MCF 10A (cell line): ENCODE results near the gene TICAM2. TPM values are rescaled to one million over a fixed set of nuclear protein-coding genes. Genes with fewer than 3 reads are reported as not detected.
A peak's percentile ranks its signal among the peaks of the same experiment; 100 is the strongest.

Experiments
- BruUV-seq: library from RNA; stranded (reverse); fragments of 400-500 nt; replicated peaks from 2 replicates; lab custom pipeline; 2021; lab: Mats Ljungman, UMichigan
- CTCF ChIA-PET: fragments of 300-600 bp; sonication (Branson Sonifier 250); formaldehyde crosslinking; extraction: SDS; loops from one replicate; lab custom pipeline; 2021; ENCODE audit warnings: antibody characterized with exemption, inconsistent platforms; lab: Yijun Ruan, JAX
- POLR2A ChIA-PET: fragments of 300-600, 350-650 bp; sonication (Branson Sonifier 250); formaldehyde crosslinking; extraction: SDS; loops from one replicate; lab custom pipeline; 2020; ENCODE audit warnings: antibody characterized with exemption, inconsistent platforms; lab: Yijun Ruan, JAX
- DNase-seq: peaks from one replicate; pipeline ENCODE4 v3.0.0-alpha.2; 2018; ENCODE audit not compliant: unreplicated experiment
- H3K27ac Mint-ChIP-seq: one replicate; pipeline ENCODE4 v1.8.0; 2022; ENCODE audit warnings: mild to moderate bottlenecking, low read depth, mixed read lengths; ENCODE audit not compliant: unreplicated experiment
- H3K27me3 Mint-ChIP-seq: one replicate; pipeline ENCODE4 v1.8.0; 2022; ENCODE audit warnings: mixed read lengths; ENCODE audit not compliant: insufficient read depth, unreplicated experiment
- H3K36me3 Mint-ChIP-seq: one replicate; pipeline ENCODE4 v1.8.0; 2022; ENCODE audit warnings: mild to moderate bottlenecking, moderate library complexity, mixed read lengths; ENCODE audit not compliant: insufficient read depth, unreplicated experiment
- H3K4me1 Mint-ChIP-seq: one replicate; pipeline ENCODE4 v1.8.0; 2022; ENCODE audit warnings: mixed read lengths; ENCODE audit not compliant: insufficient read depth, unreplicated experiment
- H3K4me3 Mint-ChIP-seq: one replicate; pipeline ENCODE4 v1.8.0; 2022; ENCODE audit warnings: mild to moderate bottlenecking, moderate library complexity, mixed read lengths; ENCODE audit not compliant: unreplicated experiment
- H3K9me3 Mint-ChIP-seq: one replicate; pipeline ENCODE4 v1.8.0; 2022; ENCODE audit warnings: mixed read lengths; ENCODE audit not compliant: unreplicated experiment
- intact Hi-C: fragments of 100-400 bp; cut with micrococcal nuclease; formaldehyde crosslinking; loops from 2 replicates; pipeline ENCODE4 v1.14.1; 2022
- total RNA-seq: library from RNA; stranded (reverse); gene quantifications from 2 replicates; pipeline ENCODE4 v1.2.3, GENCODE V29; 2022
- TF ChIP-seq, protein P1 (sequence below): fragments of 200-600 bp; IDR thresholded peaks from one replicate; pipeline ENCODE4 v1.8.0; 2022; ENCODE audit warnings: antibody characterized with exemption, mild to moderate bottlenecking; ENCODE audit not compliant: unreplicated experiment

Gene TICAM2
- total RNA-seq, 1 experiment from 2014 or later: 3.7 TPM

DNA sequence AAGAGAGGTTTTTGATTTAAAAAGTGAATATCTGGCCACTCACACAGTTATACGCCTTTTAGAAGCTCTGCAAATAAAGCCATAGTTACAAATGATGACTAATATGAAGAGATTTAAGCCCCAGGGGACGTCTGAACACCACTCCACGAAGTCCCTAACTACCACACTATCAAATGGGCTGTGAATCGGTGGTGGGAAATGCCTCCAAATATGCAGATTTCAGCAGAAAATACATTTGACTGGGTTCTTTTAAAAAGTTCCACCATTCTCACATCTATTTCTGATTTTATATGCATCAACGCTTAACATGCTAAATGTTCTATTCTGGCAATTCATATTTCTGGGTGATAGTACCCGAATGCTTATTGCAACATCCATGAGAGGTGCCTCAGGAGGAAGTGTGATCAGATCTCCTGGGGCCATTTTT is 22.5 kb downstream of the TICAM2 start:
- H3K4me1 Mint-ChIP-seq: peaks cover 12% of the 10 kb centered on the region
- no peaks in the 10 kb centered on the region for H3K36me3 Mint-ChIP-seq
- peaks cover 9% of the 10 kb centered on the region for H3K9me3 Mint-ChIP-seq
- BruUV-seq: no TSS peak
- TF ChIP-seq, protein P1, sequence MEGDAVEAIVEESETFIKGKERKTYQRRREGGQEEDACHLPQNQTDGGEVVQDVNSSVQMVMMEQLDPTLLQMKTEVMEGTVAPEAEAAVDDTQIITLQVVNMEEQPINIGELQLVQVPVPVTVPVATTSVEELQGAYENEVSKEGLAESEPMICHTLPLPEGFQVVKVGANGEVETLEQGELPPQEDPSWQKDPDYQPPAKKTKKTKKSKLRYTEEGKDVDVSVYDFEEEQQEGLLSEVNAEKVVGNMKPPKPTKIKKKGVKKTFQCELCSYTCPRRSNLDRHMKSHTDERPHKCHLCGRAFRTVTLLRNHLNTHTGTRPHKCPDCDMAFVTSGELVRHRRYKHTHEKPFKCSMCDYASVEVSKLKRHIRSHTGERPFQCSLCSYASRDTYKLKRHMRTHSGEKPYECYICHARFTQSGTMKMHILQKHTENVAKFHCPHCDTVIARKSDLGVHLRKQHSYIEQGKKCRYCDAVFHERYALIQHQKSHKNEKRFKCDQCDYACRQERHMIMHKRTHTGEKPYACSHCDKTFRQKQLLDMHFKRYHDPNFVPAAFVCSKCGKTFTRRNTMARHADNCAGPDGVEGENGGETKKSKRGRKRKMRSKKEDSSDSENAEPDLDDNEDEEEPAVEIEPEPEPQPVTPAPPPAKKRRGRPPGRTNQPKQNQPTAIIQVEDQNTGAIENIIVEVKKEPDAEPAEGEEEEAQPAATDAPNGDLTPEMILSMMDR: no peak
- intact Hi-C loops: loop anchor here (5.0 to 10.0 kb wide), 2 partner anchors 415 to 482 kb away; partner anchors contain the start of gene TRIM36
- ChIA-PET CTCF (interaction anchor here (0.6 to 13.3 kb wide), 2 partner anchors 202 to 271 kb away, joined by 3 to 264 read pairs; no protein-coding TSS in a partner anchor), POLR2A (interaction anchor here (0.6 kb wide), 1 partner anchor 43 kb away, joined by 3 read pairs; no protein-coding TSS in a partner anchor)
- no peaks in the 10 kb centered on the region for H3K27me3 Mint-ChIP-seq
- peak; percentile 43 for DNase-seq
- H3K27ac Mint-ChIP-seq: no peak overlapping the region
- no peak overlapping the region for H3K4me3 Mint-ChIP-seq

DNA sequence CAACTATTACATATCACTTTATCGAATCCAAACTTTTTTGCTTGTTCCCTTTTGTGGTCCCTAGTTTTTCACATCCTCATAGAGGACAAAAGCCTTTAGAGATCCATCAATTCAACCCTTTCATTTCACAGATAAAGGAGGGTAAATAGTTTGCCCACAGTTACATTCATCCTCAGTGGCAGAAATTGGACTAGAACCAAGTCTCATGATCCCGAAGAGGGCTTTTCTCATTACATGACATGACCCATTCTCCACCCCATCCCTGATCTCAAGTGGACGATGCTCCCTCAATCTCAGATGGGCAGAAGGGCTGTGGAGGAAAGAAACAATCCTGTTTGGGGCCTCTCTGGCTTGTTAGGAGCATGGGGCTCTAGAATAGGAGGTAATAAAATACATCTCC is 23.1 kb downstream of the TICAM2 start:
- Mint-ChIP-seq H3K9me3 (peaks cover 9% of the 10 kb centered on the region), H3K4me1 (peaks cover 16% of the 10 kb centered on the region), H3K4me3 (no peak overlapping the region), H3K36me3 (no peaks in the 10 kb centered on the region), H3K27me3 (no peaks in the 10 kb centered on the region), H3K27ac (no peak overlapping the region)
- intact Hi-C loops: loop anchor here (5.0 to 10.0 kb wide), 2 partner anchors 414 to 482 kb away; partner anchors contain the start of gene TRIM36
- TF ChIP-seq, protein P1: no peak
- CTCF ChIA-PET: interaction anchor here (0.6 to 13.3 kb wide), 2 partner anchors 202 to 271 kb away, joined by 3 to 264 read pairs; no protein-coding TSS in a partner anchor
- no TSS peak for BruUV-seq
- no peak for DNase-seq
- POLR2A ChIA-PET: no interaction called here

DNA sequence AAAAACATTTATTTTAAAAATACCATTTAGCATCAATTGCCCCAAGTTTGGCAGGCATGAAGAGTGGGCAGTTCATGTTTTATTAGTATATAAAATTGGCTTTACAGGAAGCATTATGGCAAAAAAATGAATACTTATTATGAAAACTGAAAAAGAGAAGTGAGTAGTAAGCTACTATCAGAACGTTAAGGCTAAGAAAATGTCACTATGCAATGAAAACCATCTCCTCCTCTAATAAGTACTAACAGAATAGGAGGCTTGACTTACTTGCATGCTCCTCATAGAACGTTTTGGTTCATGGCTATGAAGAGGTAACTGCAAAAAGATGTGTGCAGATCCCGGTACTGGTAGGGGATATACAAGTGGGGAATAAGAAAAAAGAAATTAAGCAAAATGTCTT is 23.6 kb downstream of the TICAM2 start:
- no peak for DNase-seq
- no peak overlapping the region for H3K27ac Mint-ChIP-seq
- no peak overlapping the region for H3K4me3 Mint-ChIP-seq
- ChIA-PET POLR2A (no interaction called here), CTCF (interaction anchor here (1.0 to 13.3 kb wide), 2 partner anchors 270 to 317 kb away, joined by 4 to 264 read pairs; no protein-coding TSS in a partner anchor)
- TF ChIP-seq, protein P1: no peak
- no TSS peak for BruUV-seq
- H3K9me3 Mint-ChIP-seq: peaks cover 9% of the 10 kb centered on the region
- H3K27me3 Mint-ChIP-seq: no peaks in the 10 kb centered on the region
- intact Hi-C loops: loop anchor here (5.0 to 10.0 kb wide), 2 partner anchors 414 to 481 kb away; partner anchors contain the start of gene TRIM36
- no peaks in the 10 kb centered on the region for H3K36me3 Mint-ChIP-seq
- peaks cover 17% of the 10 kb centered on the region for H3K4me1 Mint-ChIP-seq

DNA sequence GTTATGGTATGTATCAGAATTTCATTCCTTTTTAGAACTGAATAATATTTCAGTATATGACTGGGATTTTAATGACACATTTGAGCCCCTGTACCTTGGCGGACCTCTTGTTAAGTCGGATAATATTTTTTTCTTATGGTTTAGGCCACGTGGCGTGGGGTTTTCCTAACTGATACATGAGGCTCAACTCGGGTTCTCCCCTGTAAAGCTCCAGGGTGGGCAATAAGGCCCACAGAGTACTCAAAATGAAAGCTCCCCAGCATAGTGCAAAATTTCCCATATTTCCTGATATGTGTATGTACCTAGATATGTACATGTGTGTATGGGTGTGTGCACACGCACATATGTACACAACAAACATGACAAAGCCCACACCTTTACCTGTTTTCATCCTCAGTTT is 24.5 kb downstream of the TICAM2 start:
- Mint-ChIP-seq H3K27ac (peak overlapping the region; percentile 9), H3K4me1 (peaks cover 17% of the 10 kb centered on the region), H3K36me3 (no peaks in the 10 kb centered on the region), H3K9me3 (peaks cover 9% of the 10 kb centered on the region), H3K27me3 (no peaks in the 10 kb centered on the region), H3K4me3 (no peak overlapping the region)
- CTCF ChIA-PET: interaction anchor here (0.5 to 13.3 kb wide), 6 partner anchors 11 to 477 kb away, joined by 3 to 264 read pairs (median 13); no protein-coding TSS in a partner anchor
- BruUV-seq: no TSS peak
- intact Hi-C loops: loop anchor here (5.0 to 10.0 kb wide), 2 partner anchors 413 to 480 kb away; partner anchors contain the start of gene TRIM36
- TF ChIP-seq, protein P1: no peak
- DNase-seq: no peak
- POLR2A ChIA-PET: interaction anchor here (1.9 kb wide), 1 partner anchor 33 kb away, joined by 8 read pairs; the partner anchor contains the start of gene FEM1C
